D721Med (cell line): Measurements from ENCODE around the gene RBM22.

Source experiments
- DNase-seq: peaks from one replicate; pipeline ENCODE4 v3.0.0; 2011; ENCODE audit warnings: low spot score; ENCODE audit not compliant: insufficient read length
- FAIRE-seq: peaks from 2 replicates; lab custom pipeline; 2011; peaks lifted over from hg19 to GRCh38; lab: Jason Lieb, UNC
- CTCF ChIP-seq: IDR thresholded peaks from 2 replicates; pipeline ENCODE4 v1.5.1; 2012; ENCODE audit warnings: mild to moderate bottlenecking, control low read depth; ENCODE audit not compliant: insufficient read depth; ENCODE audit errors: missing control alignments

Gene RBM22

GRCh38 chr5:150729859-150730258 lies 29.0 kb upstream of the RBM22 start:
- TF ChIP-seq CTCF: no peak
- DNase-seq (no peak), FAIRE-seq (no peak)

GRCh38 chr5:150723845-150724244 lies 23.0 kb upstream of the RBM22 start:
- no peak for TF ChIP-seq CTCF
- FAIRE-seq (no peak), DNase-seq (no peak)

- DNase-seq (no peak), FAIRE-seq (no peak)
- peak; percentile 19 for TF ChIP-seq CTCF
Measured at GRCh38 chr5:150710165-150710564, 9.3 kb upstream of the RBM22 start.

GRCh38 chr5:150706776-150707390 lies 6.0 kb upstream of the RBM22 start:
- TF ChIP-seq CTCF: no peak
- DNase-seq (no peak), FAIRE-seq (no peak)

GRCh38 chr5:150703762-150704161 lies 2.9 kb upstream of the RBM22 start:
- TF ChIP-seq CTCF: no peak
- no peak for FAIRE-seq
- no peak for DNase-seq

- DNase-seq (no peak), FAIRE-seq (no peak)
- no peak for TF ChIP-seq CTCF
Measured at GRCh38 chr5:150700246-150700593, 642 bp downstream of the RBM22 start.

GRCh38 chr5:150694612-150695011 lies 6.2 kb downstream of the RBM22 start:
- DNase-seq: no peak
- TF ChIP-seq CTCF: no peak
- FAIRE-seq: no peak
